ENCODE results near the gene CAPN9. TPM values are rescaled to one million over a fixed set of nuclear protein-coding genes. Genes with fewer than 3 reads are reported as not detected.
"Not testable (repeated sequence)": the region's sequence is repeated elsewhere in the genome, so short reads cannot be mapped to it uniquely, and the experiment has no call there.

Gene CAPN9
- total RNA-seq, 1 donor from 2014 or later = 0.16 TPM

DNA sequence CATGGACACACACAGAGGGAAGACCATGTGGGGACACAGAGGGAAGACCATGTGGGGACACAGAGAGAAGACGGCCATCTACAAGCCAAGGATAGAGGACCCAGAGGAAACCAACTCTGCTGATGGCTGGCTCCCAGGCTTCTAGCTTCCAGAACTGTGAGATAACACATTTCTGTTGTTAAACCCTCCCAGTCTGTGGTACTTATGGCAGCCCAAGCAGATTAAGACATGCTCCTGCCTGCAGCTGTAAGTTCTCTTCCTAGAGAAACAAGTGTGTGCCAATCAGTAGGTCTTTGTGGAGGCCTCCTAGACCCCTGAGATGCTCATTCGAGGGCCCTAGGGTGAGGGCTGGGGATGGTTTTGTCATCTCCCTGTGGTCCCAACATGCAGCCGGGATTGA, 35.9 kb upstream of the CAPN9 start:
- no peak for DNase-seq

DNA sequence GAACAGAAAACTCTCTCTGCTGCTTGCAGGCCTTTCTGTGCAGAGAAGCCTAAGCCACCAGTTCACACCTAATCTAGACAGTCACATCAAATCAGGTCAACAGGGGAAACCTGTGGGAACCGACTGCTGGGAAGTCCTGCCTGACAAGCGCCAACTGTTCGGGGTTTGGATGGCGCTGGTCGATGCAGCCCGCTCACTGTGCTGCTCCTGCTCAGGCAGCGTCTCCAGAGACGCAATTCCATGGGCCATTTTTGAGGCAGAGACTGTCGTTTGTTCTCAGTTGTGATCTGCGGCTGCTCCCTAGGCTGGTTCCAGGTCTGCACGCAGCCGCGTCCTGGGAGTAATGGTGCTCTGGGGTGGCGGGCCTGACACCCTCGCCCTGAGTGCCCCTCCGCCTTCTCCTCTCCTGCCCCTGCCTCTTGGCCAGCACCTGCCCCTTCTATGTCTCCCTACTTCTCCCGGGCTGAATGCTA, 34.7 kb upstream of the CAPN9 start:
- no peak for DNase-seq

DNA sequence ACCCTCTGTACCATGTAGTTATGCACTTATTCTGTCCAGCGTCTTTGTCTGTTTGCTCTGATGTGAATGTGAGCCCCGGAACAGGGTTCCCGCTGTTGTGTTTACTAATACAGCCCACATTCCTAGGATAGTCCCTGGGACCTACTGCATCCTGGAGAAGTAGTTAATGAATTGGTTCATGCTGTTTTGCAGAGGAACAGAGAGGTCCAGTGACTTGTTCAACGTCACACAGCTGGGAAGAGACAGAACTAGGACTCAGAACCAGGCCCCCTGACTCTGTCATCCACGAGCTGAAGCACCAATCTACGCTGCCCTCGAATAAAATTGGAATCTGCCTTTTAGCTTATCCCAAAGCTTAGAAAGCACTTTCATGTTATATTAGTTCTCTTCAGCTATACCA, 34.0 kb upstream of the CAPN9 start:
- no peak for DNase-seq

DNA sequence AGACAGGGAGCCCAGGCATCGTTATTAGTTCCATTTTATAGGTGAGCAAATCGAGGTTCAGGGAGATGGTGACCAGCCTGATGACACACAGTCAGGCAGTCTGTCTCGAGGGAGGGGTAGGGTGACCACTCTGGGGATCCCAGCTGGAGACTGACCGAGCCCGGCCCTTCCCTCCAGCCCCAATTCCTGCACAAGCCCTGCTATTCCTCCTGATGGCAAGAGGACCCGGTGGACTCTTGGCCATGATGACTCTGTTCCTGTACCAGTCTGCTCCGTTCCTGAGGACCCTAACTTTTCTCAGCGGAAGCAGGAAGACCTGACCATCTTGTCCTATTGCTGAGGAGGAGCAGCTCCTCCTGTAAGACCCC, 33.7 kb upstream of the CAPN9 start:
- no peak for DNase-seq

DNA sequence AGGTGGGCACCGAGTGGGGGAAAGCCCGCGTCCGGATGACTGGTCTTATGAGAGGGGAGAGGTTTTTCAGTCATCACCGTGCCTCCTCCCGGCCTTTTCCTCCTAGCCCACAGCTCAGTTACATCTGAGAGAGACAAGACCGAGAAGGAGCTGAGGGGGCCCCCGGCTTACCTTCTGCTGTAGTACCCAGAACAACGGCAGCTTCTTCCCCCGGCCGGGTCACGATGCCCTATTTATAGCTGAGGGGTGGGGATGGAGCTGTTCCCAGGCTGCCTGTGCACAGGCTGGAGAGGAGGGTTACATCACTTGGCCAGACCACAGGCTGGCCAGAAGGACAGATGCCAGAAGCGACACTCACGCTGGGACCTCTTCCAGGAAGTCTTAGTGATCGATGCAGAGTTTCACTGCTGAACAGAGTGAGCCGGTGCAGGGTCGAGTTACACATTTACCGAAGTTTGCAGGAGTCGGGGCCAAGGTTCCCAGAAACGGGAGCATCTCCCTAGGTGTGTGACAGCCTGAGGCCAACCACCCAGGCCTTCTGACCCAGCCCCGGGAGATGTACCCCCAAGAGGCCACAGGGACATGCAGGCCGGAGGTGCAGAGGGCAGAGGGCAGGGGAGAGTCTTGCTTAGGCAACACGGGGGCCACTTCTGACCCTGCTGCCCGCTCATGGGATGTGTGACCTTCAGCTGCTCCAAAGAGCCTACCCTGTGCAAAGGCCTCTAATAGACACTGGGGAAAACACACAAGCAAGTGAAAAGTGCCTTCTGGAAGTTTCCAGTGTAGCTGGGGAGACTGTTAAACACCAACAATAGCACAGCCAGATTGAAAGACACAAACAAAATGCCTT, 33.0 kb upstream of the CAPN9 start, which contains the start of gene AGT:
Gene AGT, minus strand, starts transcription at position 208 of the 850 bp plus-strand sequence. CDS start 3,299 bp downstream, outside the sequence.
- DNase-seq = peak; percentile 80

DNA sequence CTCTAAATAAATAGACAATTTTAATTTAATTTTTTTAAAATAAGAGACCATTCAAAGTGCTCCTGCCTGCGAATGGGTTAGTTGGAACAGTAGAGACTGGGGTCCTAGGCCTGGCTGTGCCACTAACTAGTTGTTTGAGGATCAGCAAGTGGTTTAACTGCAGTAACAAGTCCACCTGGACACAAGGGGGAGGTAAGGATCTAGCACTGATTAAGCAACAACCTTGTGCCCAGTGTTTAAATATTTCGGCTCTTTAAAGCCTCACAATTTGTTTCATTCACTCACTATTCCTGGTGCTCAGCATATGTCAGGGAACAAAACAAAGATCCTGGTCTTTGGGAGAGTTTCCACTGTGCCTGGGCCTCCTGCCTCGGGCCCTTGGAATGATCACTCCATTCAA, 31.7 kb upstream of the CAPN9 start:
- DNase-seq = no peak

DNA sequence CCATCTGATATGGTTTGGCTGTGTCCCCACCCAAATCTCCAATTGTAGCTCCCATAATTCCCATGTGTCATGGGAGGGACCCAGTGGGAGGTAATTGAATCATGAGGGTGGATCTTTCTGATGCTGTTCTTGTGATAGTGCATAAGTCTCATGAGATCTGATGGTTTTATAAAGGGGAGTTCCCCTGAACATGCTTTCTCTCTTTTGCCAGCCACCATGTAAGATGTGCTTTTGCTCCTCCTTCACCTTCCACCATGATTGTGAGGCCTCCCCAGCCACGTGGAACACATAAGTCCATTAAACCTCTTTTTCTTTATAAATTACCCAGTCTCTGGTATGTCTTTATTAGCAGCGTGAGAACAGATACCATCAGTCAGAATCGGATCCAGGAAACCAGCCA, 30.7 kb upstream of the CAPN9 start:
- not testable (repeated sequence) for DNase-seq

DNA sequence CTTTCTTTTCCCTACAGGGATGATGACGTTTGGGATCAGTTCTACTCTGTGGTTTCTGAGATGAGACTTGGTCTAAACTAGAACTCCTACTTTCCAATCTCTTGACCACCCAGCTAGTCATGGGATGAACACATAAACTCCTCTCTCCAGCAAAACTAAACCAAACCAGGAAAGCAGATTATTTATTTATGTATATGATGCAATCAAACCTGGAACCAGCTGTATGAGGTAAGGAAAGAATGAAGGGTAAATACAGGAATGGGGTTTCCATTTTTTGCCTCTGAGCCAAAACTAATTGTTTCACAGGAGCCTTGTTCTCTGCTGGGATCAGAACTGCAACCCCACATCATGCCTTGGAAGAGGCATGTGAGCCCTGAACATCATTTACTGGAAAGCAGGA, 29.9 kb upstream of the CAPN9 start:
- no peak for DNase-seq

DNA sequence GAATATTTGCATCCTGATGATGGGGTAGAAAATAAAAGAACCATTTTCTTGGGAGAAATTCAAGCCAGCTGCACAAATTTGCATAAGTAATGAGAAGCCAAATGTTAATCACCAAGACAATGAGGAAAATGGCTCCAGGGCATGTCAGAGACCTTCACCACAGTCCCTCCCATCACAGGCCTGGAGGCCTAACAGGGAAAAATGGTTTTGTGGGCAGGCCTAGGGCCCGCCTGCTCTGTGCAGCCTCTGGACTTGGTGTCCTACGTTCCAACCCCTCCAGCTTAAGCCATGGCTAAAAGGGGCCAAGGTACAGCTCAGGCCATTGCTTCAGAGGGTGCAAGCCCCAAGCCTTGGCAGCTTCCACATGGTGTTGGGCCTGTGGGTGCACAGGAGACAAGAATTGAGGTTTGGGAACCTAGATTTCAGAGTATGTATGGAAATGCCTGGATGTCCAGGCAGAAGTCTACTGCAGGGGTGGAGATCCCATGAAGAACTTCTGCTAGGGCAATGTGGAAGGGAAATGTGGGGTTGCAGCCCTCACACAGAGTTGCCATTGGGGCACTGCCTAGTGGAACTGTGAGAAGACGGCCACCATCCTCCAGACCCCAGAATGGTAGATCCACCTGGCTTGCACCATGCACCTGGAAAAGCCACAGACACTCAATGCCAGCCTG, 25.2 kb upstream of the CAPN9 start:
- not testable (repeated sequence) for DNase-seq

DNA sequence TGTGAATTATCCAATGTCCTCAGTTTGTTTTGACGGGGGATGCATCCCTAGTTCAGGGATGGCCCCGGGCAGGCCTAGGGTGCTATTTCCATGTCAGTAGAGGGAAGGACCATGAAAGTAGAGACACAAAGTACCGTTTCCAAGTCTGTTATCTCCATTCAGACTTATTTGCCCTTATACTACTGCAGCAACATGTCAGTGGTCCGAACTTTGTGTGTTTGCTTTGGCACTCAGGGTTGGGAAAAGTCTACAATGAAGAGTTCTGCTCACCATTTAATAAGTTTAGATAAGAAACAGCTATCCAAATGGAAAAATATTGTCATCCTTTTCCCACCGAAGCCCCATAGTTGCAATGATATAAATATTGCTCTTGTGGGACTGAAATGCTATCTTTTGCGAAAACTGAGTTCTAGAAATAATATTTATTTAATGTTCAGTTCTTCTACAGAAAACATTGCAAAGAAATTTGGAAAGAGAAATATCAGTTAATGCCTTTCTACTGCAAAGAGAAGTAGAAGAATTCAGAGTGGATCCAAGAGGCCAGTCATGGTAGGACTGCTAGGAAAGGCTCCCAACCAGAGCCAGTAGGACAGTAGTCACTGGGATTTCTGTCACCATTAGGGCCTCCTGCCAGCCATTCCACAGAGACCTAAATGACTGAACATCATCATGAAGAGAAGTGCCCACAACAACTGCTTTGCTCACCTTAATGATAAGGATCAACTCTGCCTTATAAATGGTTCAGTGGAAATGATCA, 21.8 kb upstream of the CAPN9 start:
- DNase-seq = no peak

DNA sequence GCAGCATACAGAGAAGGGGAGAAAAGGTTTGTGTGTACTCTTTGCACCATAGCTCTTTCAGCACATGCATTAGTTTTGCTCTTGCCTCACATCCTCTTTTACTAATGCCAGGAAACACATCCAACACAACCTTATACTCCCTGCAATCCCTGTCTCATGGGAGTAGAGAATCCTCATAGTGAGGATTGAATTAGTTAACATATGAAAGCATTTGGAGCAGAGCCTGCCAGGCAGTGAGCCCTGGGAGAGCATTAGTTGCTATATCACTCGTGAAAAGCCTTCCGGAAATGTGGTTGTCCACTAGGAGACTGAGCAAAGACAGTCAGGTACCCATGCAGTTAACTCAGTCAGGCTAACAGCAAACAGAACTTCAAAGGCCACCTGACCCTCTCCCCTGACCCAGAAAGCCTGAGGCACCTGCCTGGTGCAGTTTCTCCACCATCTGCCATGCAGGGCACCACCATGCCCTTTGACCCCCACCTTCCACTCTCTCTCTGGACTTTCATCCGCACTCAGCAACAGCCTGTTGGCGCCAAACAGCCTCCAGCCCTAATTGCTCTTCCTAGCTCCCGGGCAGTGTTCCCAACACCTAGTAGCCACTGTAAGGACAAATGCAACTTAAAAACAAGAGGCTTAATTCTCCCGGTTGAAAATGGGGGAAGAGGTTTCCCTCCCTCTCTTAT, 18.3 kb upstream of the CAPN9 start:
- no peak for DNase-seq

DNA sequence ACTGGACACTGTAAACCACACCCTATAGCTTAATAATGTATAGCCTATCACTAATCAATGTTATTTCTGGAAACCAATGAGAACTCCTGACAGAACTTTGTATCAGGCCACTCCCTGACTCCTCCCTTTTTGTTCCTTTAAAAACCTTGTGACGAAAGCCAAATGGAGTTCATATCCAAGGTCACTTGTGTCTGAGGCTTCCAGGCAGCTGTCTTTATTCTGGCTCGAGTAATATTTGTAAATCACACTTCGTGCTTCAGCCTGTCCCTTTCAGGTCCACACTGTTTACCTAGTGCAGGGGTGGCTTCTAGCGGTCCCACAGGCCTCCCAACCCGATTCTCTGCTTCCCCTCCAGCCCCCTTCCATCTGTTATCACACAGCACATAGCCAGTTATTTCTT, 16.2 kb upstream of the CAPN9 start:
- no peak for DNase-seq

DNA sequence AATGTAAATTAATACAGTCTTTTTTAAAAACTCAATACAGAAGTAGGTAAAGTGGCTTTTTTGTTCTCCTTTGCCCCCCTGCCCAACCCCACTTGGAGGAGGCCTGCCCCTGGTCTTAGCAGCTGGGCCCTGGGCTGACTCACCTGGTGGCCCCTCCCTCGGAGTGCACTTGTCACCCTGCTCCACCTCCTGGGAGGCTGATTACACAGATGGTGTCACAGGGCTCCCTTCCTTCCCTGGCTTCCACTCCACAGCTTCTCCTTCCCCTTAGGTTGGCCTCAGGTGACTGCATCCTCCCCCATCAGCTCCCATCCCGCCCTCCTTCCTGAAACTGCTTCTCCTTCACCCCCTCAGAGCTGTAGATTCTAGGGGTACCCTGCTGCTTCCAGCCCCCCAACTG, 11.7 kb upstream of the CAPN9 start:
- no peak for DNase-seq

DNA sequence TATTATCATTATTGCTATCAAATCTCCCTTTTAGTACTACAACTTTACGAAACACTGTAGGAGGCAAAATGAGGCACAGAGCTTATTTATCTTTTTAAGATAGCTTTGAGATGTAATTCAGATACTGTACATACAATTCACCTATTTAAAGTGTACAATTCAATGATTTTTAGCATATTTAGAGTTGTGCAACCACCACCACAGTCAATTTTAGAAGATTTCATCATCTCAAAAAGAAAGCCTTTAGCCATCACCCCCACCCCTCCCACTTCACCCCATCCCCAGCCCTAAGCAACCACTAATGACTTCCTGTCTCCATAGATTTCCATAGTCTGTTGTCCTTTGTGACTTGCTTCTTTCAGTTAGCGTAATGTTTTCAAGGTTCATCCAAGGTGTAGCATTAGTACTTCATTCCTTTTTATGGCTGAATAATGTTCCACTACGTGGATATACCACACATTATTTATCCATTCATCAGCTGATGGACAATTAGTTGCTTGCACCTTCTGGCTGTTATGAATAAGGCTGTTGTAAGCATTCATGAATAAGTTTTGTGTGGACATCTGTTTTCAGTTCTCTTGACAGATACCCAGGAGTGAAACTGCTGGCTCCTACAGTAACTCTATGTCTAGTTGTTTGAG, 9.4 kb upstream of the CAPN9 start:
- DNase-seq = no peak

DNA sequence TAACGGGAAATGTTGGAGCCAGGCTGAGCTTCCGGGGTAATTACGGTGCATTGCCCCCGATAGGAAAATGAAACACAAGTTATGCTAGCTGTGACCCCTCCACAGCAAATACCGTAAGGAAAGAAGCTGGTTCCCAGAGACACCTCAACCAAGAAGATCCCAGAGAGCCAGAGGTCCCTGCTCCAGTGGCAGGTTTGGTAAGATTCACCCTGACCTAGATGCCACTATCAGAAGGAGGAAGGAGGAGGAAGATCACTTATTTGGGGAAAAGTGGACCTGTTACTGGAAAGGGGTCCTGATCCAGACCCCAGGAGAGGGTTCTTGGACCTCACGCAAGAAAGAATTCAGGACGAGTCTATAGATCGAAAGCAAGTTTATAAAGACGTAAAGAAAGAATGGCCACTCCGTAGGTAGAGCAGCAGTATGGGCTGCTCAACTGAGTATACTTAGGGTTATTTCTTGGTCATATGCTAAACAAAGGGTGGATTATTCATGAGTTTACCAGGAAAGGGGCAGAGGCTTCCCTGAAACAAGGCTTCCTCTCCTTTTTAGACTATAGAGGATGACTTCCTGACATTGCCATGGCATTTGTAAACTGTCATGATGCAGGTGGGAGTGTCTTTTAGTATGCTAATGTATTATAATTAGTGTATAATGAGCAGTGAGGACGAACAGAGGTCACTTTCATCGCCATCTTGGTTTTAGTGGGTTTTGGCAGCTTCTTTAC, 7.5 kb upstream of the CAPN9 start:
- no peak for DNase-seq

DNA sequence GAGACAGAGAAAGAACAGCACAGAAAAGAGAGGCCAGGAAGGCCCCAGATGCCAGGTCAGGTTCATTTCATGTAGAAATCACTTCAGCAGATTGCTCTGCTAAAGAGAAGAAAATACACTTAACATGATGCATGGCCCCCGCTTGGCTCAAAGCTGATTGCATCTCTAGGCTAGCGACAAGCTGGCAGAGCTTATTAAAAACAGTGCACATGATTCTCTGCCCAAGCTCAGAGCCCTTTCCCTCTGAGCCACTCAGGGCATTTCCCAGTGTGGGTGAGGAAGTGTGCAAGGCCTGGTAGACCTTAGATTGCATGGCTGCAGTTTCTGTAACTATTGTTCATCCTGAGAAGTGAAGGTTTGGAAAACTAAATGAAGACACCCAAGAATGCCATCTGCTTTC, 3.3 kb upstream of the CAPN9 start:
- DNase-seq = no peak

DNA sequence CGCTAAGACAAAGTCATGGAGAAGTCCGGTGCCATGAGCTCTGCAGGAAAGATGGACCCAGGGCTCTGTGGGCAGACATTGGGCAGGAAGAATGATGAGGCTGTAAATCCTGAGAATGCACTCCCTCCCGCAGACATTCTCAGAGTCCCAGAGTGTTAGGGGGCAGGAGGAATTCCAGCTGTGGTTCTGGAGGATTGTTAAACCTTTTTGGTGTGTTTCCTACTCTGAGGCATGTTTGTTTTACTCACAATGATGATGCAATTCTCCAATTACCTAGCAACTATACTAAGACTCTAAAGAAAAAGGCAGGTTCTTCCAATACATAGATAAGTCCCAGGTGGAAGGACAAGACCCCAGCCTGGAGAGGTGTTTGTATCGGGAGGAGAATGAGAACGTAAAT, 2.8 kb upstream of the CAPN9 start:
- no peak for DNase-seq

DNA sequence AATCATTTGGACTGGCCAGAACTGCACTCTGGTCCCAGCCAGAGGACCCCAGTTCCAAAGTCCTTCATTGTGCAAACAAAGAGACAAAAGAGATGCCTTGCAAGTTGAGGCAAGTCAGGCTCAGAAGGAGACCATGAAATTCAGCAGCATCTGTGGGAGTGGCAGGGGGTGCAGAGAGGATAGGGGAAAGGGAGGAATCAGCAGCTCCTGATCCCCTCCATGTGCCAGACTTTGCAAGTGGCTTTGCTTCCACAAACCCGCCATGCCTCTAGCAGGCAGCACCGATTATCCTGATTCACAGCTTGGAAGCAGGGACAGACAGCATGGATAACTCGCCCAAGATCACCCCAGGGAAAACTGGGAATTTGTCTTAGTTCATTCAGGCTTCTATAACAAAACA, 2.1 kb upstream of the CAPN9 start:
- no peak for DNase-seq

DNA sequence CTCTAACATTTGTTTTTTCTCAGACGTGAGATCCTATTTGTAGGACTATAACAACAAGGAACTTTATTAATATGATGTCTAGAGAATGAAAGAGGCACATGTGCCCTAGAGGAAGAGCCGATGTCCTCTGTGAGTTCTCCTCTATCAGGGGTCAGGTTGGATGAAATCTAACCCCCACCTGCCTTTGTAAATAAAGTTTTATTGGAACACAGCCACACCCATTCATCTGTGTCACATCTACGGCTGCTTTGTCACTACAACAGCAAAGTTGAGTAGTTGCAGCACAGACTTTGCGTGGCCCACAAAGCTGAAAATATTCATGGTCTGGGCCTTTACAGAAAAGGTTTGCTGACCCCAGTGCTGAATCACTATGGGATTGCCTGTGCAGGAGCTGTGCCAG, 571 bp upstream of the CAPN9 start:
- no peak for DNase-seq

DNA sequence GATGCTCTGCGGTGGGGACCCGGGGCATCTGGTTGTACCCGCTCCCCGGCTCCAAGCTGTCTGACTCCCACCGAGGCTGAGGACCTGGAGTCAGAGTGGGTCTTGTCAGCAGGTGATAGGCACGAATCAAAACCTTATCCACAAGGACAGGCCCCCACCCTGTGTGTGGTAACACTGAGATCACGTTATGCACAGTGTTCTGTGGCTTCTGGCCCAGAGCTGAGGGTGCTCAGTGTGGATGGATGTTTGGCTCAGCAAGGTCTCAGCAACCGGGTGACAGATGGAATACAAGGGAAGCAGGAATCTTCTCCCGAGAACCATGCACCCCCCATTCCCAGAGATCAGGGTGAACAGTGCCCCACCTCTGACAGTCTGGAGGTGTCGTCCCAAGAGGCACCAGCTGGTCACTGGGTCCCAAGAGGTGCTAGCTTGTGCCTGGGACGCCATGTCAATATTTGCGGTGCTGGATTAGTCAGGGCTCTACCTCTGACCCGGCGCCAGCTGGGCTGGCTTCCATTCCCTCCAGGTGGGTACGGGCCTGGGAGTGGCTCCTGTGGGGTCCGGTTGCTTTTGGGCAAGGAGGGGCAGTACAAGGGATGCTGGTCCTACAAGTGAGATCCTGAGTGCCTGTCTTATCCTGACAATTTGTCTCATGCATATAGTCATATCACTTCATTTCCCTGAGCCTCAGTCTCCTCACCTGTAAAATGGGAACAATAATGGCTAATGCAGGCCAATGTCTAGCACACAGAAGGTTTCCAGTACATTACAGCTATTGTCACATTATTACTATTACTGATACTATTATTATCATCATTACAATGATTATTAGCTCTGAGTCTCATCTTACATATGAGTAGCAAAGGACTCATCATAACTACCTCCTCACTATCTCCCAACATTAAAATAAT, 957 bp downstream of the CAPN9 start:
- DNase-seq = no peak

Measured in occipital lobe (tissue), 2 donors.